Trophoblast cell (in vitro differentiated cells and primary cell): Measurements from ENCODE around the gene RPA3.

Source experiments
- DNase-seq, 2 donors: peaks; one replicate each; pipeline ENCODE4 v3.0.0-alpha.2; 2016
- H2AFZ ChIP-seq: 2 replicates; pipeline ENCODE4 v1.6.1; 2013; ENCODE audit warnings: low read length, moderate library complexity, mild to moderate bottlenecking; ENCODE audit not compliant: insufficient read depth, poor library complexity
- H2AK5ac ChIP-seq: 2 replicates; pipeline ENCODE4 v1.6.1; 2013; ENCODE audit warnings: mild to moderate bottlenecking, low read length
- H2BK120ac ChIP-seq: 2 replicates; pipeline ENCODE4 v1.6.1; 2013; ENCODE audit warnings: low read length, mild to moderate bottlenecking, moderate library complexity; ENCODE audit not compliant: insufficient read depth, poor library complexity
- H2BK12ac ChIP-seq: 2 replicates; pipeline ENCODE4 v1.6.1; 2013; ENCODE audit warnings: mild to moderate bottlenecking, low read length, moderate library complexity
- H2BK5ac ChIP-seq: 2 replicates; pipeline ENCODE4 v1.6.1; 2013; ENCODE audit warnings: low read length, low read depth, moderate library complexity, mild to moderate bottlenecking; ENCODE audit not compliant: poor library complexity
- H3K14ac ChIP-seq: 2 replicates; pipeline ENCODE4 v1.6.1; 2013; ENCODE audit warnings: mild to moderate bottlenecking, low read length
- H3K18ac ChIP-seq: 2 replicates; pipeline ENCODE4 v1.6.1; 2013; ENCODE audit warnings: mild to moderate bottlenecking, low read length
- H3K23ac ChIP-seq: 2 replicates; pipeline ENCODE4 v1.6.1; 2013; ENCODE audit warnings: low read length
- H3K27ac ChIP-seq: 2 replicates; pipeline ENCODE4 v1.5.1; 2013; ENCODE audit warnings: low read depth, mild to moderate bottlenecking, inconsistent platforms, low read length, moderate library complexity
- H3K27me3 ChIP-seq: 2 replicates; pipeline ENCODE4 v1.6.1; 2013; ENCODE audit warnings: inconsistent platforms, mild to moderate bottlenecking, low read length, moderate library complexity; ENCODE audit not compliant: insufficient read depth
- H3K36me3 ChIP-seq, 2 experiments: 1 replicate in 1 of 2; 2 replicates in 1 of 2; pipeline ENCODE4 v1.6.1; 2013; ENCODE audit warnings: low read length in 2 of 2, mild to moderate bottlenecking in 2 of 2, moderate library complexity in 1 of 2; ENCODE audit not compliant: insufficient read depth in 2 of 2, control insufficient read depth in 1 of 2
- H3K4ac ChIP-seq: 2 replicates; pipeline ENCODE4 v1.6.1; 2013; ENCODE audit warnings: low read depth, mild to moderate bottlenecking, low read length, moderate library complexity
- H3K4me1 ChIP-seq, 2 experiments: 1 replicate in 1 of 2; 2 replicates in 1 of 2; pipeline ENCODE4 v1.6.1; 2013; ENCODE audit warnings: low read length in 2 of 2, mild to moderate bottlenecking in 2 of 2, moderate library complexity in 1 of 2; ENCODE audit not compliant: insufficient read depth in 2 of 2, control insufficient read depth in 1 of 2
- H3K4me2 ChIP-seq: 2 replicates; pipeline ENCODE4 v1.6.1; 2013; ENCODE audit warnings: inconsistent platforms, mild to moderate bottlenecking, low read length, moderate library complexity
- H3K4me3 ChIP-seq: 2 replicates; pipeline ENCODE4 v1.5.1; 2013; ENCODE audit warnings: mild to moderate bottlenecking, low read depth, low read length, inconsistent platforms
- H3K79me1 ChIP-seq: one replicate; pipeline ENCODE4 v1.6.1; 2013; ENCODE audit warnings: low read length
- H3K79me2 ChIP-seq: 2 replicates; pipeline ENCODE4 v1.6.1; 2013; ENCODE audit warnings: low read length, mild to moderate bottlenecking; ENCODE audit not compliant: control insufficient read depth, insufficient read depth, poor library complexity
- H3K9ac ChIP-seq: 2 replicates; pipeline ENCODE4 v1.6.1; 2013; ENCODE audit warnings: mild to moderate bottlenecking, low read length
- H3K9me3 ChIP-seq: 2 replicates; pipeline ENCODE4 v1.6.1; 2013; ENCODE audit warnings: low read depth, mild to moderate bottlenecking, control low read depth, inconsistent platforms, low read length; ENCODE audit not compliant: insufficient read depth
- H4K12ac ChIP-seq: 2 replicates; pipeline ENCODE4 v1.6.1; 2013; ENCODE audit warnings: low read depth, mild to moderate bottlenecking, low read length, moderate library complexity
- H4K8ac ChIP-seq: 2 replicates; pipeline ENCODE4 v1.6.1; 2013; ENCODE audit warnings: low read depth, mild to moderate bottlenecking, low read length, moderate library complexity
- H4K91ac ChIP-seq: one replicate; pipeline ENCODE4 v1.6.1; 2013; ENCODE audit warnings: low read depth, mild to moderate bottlenecking, low read length, moderate library complexity
- WGBS: extraction: QIAGEN DNeasy Blood & Tissue Kit; methylation state at CpG from one replicate; pipeline ENCODE4 v1.1.7; 2013; ENCODE audit warnings: missing lambda C conversion rate; ENCODE audit not compliant: insufficient read length, insufficient coverage; ENCODE audit errors: extremely low coverage; 5-methylcytosine and 5-hydroxymethylcytosine counted together

Gene RPA3

DNA sequence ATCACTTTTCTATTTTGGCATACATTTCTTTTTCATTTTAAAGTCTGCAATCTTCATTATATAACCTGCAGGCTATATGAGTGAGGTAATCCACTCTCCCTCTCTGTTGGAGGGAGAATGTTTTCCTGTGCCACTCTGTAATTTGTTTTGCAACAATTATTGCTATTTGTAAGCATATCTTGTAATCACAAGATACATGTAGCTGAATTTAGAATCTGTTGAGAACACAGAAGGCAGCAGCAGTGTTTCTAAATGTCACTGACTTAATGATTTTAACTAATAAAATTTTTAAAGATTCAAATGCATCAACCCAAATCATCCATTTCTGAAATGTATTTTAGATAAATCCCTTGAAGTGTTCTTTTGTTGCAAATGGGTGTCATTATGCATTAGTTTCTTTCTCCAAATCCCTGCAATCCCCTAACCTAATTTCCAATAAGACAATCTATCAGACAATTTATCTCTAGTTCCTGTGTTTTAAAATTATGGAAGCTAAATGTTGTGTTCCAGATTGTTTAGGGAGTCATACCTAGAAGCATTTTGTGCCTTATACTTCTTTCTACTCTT is 97.7 kb downstream of the RPA3 start:
- no peak overlapping the region for H2AK5ac ChIP-seq
- no peak overlapping the region for H4K12ac ChIP-seq
- H3K4me1 ChIP-seq = no peaks in the 10 kb centered on the region
- no peak overlapping the region for H3K4me2 ChIP-seq
- no peak overlapping the region for H2AFZ ChIP-seq
- no peak overlapping the region for H3K18ac ChIP-seq
- no peak overlapping the region for H4K8ac ChIP-seq
- no peak overlapping the region for H3K9ac ChIP-seq
- H3K27ac ChIP-seq = no peak overlapping the region
- no peak for DNase-seq
- H3K4ac ChIP-seq = no peak overlapping the region
- H3K79me2 ChIP-seq = no peaks in the 10 kb centered on the region
- H2BK12ac ChIP-seq = no peak overlapping the region
- H3K27me3 ChIP-seq = no peaks in the 10 kb centered on the region
- H3K79me1 ChIP-seq = no peaks in the 10 kb centered on the region
- H3K14ac ChIP-seq = no peak overlapping the region
- no peak overlapping the region for H3K23ac ChIP-seq
- no peak overlapping the region for H3K4me3 ChIP-seq
- no peak overlapping the region for H2BK5ac ChIP-seq
- no peaks in the 10 kb centered on the region for H3K36me3 ChIP-seq
- H3K9me3 ChIP-seq = no peaks in the 10 kb centered on the region
- H2BK120ac ChIP-seq = no peak overlapping the region
- H4K91ac ChIP-seq = no peak overlapping the region

- Histone ChIP-seq H3K9ac (no peak overlapping the region), H3K79me2 (no peaks in the 10 kb centered on the region), H3K36me3 (no peaks in the 10 kb centered on the region), H3K79me1 (no peaks in the 10 kb centered on the region), H3K23ac (no peak overlapping the region), H2BK120ac (no peak overlapping the region), H3K14ac (no peak overlapping the region), H3K18ac (no peak overlapping the region), H3K4ac (no peak overlapping the region), H2BK12ac (no peak overlapping the region), H3K27me3 (no peaks in the 10 kb centered on the region), H3K4me3 (no peak overlapping the region), H3K4me2 (no peak overlapping the region), H4K8ac (no peak overlapping the region), H2BK5ac (no peak overlapping the region), H2AFZ (no peak overlapping the region), H3K27ac (no peak overlapping the region), H3K9me3 (no peaks in the 10 kb centered on the region), H3K4me1 (no peaks in the 10 kb centered on the region), H2AK5ac (no peak overlapping the region), H4K12ac (no peak overlapping the region), H4K91ac (no peak overlapping the region)
- DNase-seq = no peak
- no CpG with 5 or more reads among the region's 1 CpG for WGBS
These were observed 98.2 kb downstream of the RPA3 start for GRCh38 chr7:7620236-7620635.

- H3K4ac ChIP-seq = no peak overlapping the region
- no peak overlapping the region for H4K91ac ChIP-seq
- no peak overlapping the region for H3K18ac ChIP-seq
- no peak overlapping the region for H2BK12ac ChIP-seq
- no peak for DNase-seq
- no peaks in the 10 kb centered on the region for H3K27me3 ChIP-seq
- H3K23ac ChIP-seq = no peak overlapping the region
- H3K79me2 ChIP-seq = no peaks in the 10 kb centered on the region
- no CpG with 5 or more reads among the region's 1 CpG for WGBS
- no peak overlapping the region for H2AK5ac ChIP-seq
- H3K36me3 ChIP-seq = no peaks in the 10 kb centered on the region
- H2BK120ac ChIP-seq = no peak overlapping the region
- no peak overlapping the region for H3K4me2 ChIP-seq
- no peak overlapping the region for H3K27ac ChIP-seq
- H4K12ac ChIP-seq = no peak overlapping the region
- no peaks in the 10 kb centered on the region for H3K9me3 ChIP-seq
- no peak overlapping the region for H2BK5ac ChIP-seq
- no peak overlapping the region for H4K8ac ChIP-seq
- no peaks in the 10 kb centered on the region for H3K79me1 ChIP-seq
- no peak overlapping the region for H3K9ac ChIP-seq
- no peak overlapping the region for H2AFZ ChIP-seq
- H3K4me3 ChIP-seq = no peak overlapping the region
- H3K4me1 ChIP-seq = no peaks in the 10 kb centered on the region
- no peak overlapping the region for H3K14ac ChIP-seq
These were observed 100.0 kb downstream of the RPA3 start for GRCh38 chr7:7618410-7618809.

DNA sequence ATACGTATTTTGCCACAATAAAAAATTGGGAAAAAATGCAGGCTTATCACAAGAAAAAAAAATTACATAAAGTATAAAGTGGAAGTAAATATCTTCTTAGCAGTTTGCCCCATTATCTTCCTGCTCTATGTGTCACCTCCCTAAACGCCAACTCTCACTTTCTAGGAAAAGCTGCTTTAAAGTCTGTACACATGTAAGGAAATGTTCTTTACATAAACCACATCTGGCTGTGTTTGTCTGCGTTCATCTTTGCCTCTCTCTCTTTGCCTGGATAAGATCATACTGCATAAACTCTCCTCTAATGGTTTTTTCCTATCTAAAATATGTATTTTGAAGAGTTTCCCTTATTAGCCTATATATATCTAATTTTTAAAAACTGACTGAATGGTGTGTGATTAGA is 100.9 kb downstream of the RPA3 start:
- DNase-seq = no peak
- no peak overlapping the region for H3K14ac ChIP-seq
- no peak overlapping the region for H3K4me2 ChIP-seq
- no peaks in the 10 kb centered on the region for H3K36me3 ChIP-seq
- no peak overlapping the region for H3K4me3 ChIP-seq
- no peaks in the 10 kb centered on the region for H3K79me1 ChIP-seq
- H3K23ac ChIP-seq = no peak overlapping the region
- no peaks in the 10 kb centered on the region for H3K9me3 ChIP-seq
- no peak overlapping the region for H2BK5ac ChIP-seq
- H4K12ac ChIP-seq = no peak overlapping the region
- H2BK12ac ChIP-seq = no peak overlapping the region
- no CpG with 5 or more reads among the region's 3 CpGs for WGBS
- no peak overlapping the region for H2BK120ac ChIP-seq
- no peak overlapping the region for H3K9ac ChIP-seq
- H3K79me2 ChIP-seq = no peaks in the 10 kb centered on the region
- H4K91ac ChIP-seq = no peak overlapping the region
- H3K27ac ChIP-seq = no peak overlapping the region
- H2AK5ac ChIP-seq = no peak overlapping the region
- no peak overlapping the region for H3K4ac ChIP-seq
- H3K4me1 ChIP-seq = no peaks in the 10 kb centered on the region
- H3K18ac ChIP-seq = no peak overlapping the region
- no peaks in the 10 kb centered on the region for H3K27me3 ChIP-seq
- H2AFZ ChIP-seq = no peak overlapping the region
- H4K8ac ChIP-seq = no peak overlapping the region
